ENCODE results near the gene GDPD3. TPM values are rescaled to one million over a fixed set of nuclear protein-coding genes. Genes with fewer than 3 reads are reported as not detected.

GDPD3 gene
- total and polyA plus RNA-seq, 10 of the 15 experiments (the other 5 are each of a cell fraction or from before 2014, with no cell fraction given), result 0.29 to 3.3 (median 0.97) TPM

DNA sequence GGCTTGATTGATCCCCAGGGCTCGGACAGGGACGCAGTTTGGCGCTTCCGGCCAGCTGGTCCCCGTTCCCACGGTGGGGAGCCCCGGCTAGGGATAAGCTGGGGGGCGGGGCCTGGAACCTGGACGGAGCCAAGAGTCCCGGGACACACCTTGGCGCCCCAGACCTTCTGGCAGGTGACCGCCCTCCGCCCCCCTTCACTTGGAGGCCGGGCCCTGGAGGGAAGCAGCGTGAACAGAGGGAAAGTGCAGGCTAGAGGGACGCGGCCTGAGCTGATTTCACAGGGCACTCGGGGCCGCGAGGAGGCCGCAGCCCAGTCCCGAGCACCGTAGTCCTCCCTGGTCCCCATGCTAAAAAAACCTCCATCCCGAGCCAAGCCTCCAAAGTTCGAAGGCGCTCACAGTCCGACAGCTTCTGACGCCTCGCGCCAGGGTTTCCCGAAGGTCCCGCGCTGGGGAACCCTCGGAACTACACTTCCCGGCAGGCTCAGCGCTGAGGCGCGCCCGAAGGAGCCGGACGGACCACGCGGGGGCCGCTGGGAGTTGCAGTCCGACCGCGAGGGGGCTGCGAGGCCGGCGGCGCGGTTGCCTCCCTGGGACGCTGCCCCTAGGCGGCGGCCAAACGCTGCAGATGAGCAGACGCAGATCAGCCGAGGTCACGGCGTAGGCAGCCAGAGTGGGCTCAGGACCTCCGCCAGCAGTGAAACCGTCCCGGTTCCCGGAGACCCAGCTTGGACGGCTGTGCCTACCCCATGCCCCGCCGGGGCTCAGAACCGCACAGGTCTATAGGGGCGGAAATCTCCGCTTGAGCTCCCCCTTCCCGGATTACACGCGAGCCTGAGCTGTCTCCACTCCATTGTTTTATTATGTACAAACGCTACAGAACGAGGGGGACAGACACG lies 21.6 kb downstream of the GDPD3 start, which contains the start of gene TBX6 (continued):
- peak; percentile 99 for TF ChIP-seq ZSCAN29 (IDR thresholded peaks at IDR 0.05)
- TF ChIP-seq CEBPB (IDR thresholded peaks at IDR 0.05; ENCODE audit: borderline replicate concordance in 1 of 2, low read depth in 2 of 2, low read length in 2 of 2), result no peak
- no peak for TF ChIP-seq KDM1A (IDR thresholded peaks at IDR 0.05; ENCODE audit: borderline replicate concordance)
- peak; percentile 97 for TF ChIP-seq IKZF1 (conservative IDR thresholded peaks at IDR 0.05)
- TF ChIP-seq TCF3 (IDR thresholded peaks at IDR 0.05; ENCODE audit: borderline replicate concordance, insufficient read depth, low read depth, low read length), result 0 out of 2 replicates have a peak, but pooled peaks have one; percentile 42
- no peak for TF ChIP-seq ZNF274 (IDR thresholded peaks at IDR 0.05; ENCODE audit: insufficient read depth, insufficient read length)
- no peak for TF ChIP-seq MEF2A (IDR thresholded peaks at IDR 0.05; ENCODE audit: insufficient read depth, low read depth, low read length)
- TF ChIP-seq, protein P1, sequence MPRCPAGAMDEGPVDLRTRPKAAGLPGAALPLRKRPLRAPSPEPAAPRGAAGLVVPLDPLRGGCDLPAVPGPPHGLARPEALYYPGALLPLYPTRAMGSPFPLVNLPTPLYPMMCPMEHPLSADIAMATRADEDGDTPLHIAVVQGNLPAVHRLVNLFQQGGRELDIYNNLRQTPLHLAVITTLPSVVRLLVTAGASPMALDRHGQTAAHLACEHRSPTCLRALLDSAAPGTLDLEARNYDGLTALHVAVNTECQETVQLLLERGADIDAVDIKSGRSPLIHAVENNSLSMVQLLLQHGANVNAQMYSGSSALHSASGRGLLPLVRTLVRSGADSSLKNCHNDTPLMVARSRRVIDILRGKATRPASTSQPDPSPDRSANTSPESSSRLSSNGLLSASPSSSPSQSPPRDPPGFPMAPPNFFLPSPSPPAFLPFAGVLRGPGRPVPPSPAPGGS (IDR thresholded peaks at IDR 0.05; ENCODE audit: borderline replicate concordance, insufficient read depth, low read depth, low read length, poor library complexity, severe bottlenecking), result no peak
- TF ChIP-seq IKZF2 (IDR thresholded peaks at IDR 0.05), result no peak
- TF ChIP-seq HDAC6 (IDR thresholded peaks at IDR 0.05; ENCODE audit: unreplicated experiment), result no peak
- TF ChIP-seq, protein P2, sequence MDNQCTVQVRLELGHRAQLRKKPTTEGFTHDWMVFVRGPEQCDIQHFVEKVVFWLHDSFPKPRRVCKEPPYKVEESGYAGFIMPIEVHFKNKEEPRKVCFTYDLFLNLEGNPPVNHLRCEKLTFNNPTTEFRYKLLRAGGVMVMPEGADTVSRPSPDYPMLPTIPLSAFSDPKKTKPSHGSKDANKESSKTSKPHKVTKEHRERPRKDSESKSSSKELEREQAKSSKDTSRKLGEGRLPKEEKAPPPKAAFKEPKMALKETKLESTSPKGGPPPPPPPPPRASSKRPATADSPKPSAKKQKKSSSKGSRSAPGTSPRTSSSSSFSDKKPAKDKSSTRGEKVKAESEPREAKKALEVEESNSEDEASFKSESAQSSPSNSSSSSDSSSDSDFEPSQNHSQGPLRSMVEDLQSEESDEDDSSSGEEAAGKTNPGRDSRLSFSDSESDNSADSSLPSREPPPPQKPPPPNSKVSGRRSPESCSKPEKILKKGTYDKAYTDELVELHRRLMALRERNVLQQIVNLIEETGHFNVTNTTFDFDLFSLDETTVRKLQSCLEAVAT (IDR thresholded peaks at IDR 0.05), result no peak
- TF ChIP-seq RFX5 (IDR thresholded peaks at IDR 0.05; ENCODE audit: low read depth, low read length), result no peak
- no peak for TF ChIP-seq EP300 (IDR thresholded peaks at IDR 0.05; ENCODE audit: borderline replicate concordance in 1 of 2, control insufficient read depth in 1 of 2, low read depth in 2 of 2, low read length in 2 of 2)
- no peak for TF ChIP-seq NFIC (IDR thresholded peaks at IDR 0.05; ENCODE audit: low read depth, low read length)
- TF ChIP-seq, protein P3, sequence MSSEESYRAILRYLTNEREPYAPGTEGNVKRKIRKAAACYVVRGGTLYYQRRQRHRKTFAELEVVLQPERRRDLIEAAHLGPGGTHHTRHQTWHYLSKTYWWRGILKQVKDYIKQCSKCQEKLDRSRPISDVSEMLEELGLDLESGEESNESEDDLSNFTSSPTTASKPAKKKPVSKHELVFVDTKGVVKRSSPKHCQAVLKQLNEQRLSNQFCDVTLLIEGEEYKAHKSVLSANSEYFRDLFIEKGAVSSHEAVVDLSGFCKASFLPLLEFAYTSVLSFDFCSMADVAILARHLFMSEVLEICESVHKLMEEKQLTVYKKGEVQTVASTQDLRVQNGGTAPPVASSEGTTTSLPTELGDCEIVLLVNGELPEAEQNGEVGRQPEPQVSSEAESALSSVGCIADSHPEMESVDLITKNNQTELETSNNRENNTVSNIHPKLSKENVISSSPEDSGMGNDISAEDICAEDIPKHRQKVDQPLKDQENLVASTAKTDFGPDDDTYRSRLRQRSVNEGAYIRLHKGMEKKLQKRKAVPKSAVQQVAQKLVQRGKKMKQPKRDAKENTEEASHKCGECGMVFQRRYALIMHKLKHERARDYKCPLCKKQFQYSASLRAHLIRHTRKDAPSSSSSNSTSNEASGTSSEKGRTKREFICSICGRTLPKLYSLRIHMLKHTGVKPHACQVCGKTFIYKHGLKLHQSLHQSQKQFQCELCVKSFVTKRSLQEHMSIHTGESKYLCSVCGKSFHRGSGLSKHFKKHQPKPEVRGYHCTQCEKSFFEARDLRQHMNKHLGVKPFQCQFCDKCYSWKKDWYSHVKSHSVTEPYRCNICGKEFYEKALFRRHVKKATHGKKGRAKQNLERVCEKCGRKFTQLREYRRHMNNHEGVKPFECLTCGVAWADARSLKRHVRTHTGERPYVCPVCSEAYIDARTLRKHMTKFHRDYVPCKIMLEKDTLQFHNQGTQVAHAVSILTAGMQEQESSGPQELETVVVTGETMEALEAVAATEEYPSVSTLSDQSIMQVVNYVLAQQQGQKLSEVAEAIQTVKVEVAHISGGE (CRISPR knock-in tag; IDR thresholded peaks at IDR 0.05), result no peak
- no peak for TF ChIP-seq NFYB (IDR thresholded peaks at IDR 0.05; ENCODE audit: insufficient read depth, low read depth, low read length)
- peak; percentile 98 for TF ChIP-seq SIX5 (IDR thresholded peaks at IDR 0.05; ENCODE audit: low read depth, low read length, severe bottlenecking)
- TF ChIP-seq, protein P4, sequence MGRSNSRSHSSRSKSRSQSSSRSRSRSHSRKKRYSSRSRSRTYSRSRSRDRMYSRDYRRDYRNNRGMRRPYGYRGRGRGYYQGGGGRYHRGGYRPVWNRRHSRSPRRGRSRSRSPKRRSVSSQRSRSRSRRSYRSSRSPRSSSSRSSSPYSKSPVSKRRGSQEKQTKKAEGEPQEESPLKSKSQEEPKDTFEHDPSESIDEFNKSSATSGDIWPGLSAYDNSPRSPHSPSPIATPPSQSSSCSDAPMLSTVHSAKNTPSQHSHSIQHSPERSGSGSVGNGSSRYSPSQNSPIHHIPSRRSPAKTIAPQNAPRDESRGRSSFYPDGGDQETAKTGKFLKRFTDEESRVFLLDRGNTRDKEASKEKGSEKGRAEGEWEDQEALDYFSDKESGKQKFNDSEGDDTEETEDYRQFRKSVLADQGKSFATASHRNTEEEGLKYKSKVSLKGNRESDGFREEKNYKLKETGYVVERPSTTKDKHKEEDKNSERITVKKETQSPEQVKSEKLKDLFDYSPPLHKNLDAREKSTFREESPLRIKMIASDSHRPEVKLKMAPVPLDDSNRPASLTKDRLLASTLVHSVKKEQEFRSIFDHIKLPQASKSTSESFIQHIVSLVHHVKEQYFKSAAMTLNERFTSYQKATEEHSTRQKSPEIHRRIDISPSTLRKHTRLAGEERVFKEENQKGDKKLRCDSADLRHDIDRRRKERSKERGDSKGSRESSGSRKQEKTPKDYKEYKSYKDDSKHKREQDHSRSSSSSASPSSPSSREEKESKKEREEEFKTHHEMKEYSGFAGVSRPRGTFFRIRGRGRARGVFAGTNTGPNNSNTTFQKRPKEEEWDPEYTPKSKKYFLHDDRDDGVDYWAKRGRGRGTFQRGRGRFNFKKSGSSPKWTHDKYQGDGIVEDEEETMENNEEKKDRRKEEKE (IDR thresholded peaks at IDR 0.05), result no peak
- peak; percentile 41 for TF ChIP-seq RELA (IDR thresholded peaks at IDR 0.05; ENCODE audit: borderline replicate concordance, partially characterized antibody)
